ENCODE measurements around the gene FBXO41.

Gene FBXO41

DNA sequence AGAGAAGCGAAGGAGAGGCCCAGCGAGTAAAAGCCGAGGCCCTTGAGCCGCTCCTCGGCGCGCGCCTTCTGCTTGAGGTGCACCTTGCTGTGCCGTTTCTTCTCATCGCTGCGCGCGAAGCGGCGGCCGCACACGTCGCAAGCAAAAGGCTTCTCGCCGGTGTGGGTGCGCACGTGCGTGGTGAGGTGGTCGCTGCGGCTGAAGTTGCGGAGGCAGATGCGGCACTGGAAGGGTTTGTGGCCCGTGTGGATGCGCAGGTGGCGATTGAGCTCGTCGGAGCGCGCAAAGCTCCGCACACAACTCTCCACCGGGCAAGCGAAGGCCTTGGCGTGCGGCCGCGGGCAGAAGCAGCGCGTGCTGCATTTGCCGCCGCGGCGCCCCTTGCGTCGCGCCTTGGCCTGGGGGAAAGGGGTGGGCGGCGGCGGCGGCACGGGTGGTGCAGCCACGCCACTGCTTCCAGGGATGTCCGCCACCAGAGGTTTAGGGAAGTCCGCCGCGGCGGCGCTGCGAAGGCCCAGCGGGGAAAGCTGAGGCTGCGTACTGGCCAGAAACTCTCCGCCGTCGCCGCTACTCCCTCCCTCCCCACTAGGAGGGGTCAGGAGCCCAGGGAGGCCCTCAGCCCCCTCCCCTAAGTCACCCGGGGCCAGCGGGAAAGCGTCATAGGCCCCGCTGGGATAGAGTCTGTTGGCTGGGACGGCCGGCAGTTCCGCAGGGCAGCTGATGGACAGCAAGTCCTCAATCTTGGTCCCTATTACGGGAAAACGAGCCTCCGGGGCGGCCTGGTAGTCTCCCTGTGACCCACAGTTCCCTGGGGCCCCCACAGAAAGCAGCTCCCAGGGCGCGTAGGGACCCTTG is 7.4 kb upstream of the FBXO41 start:
- Histone ChIP-seq H3K27ac (replicated peaks) (no peak overlapping the region), H3K4me3 (replicated peaks; ENCODE audit: insufficient read depth, low read length) (no peak overlapping the region), H3K27me3 (ENCODE audit: insufficient read depth, poor library complexity, severe bottlenecking) (peaks cover 39% of the 10 kb centered on the region)
- DNase-seq (ENCODE audit: low read depth in 1 of 2, low spot score in 1 of 2) = peak in 1 of 2 experiments; percentile 20
- TF ChIP-seq GABPA (IDR thresholded peaks at IDR 0.05; ENCODE audit: low read depth) (no peak), POLR2AphosphoS5 (IDR thresholded peaks at IDR 0.05; ENCODE audit: low read depth) (no peak), SPI1 (IDR thresholded peaks at IDR 0.05; ENCODE audit: borderline replicate concordance, low read depth) (peak; percentile 30; the same call in 1 of the 2 replicates)
- TF ChIP-seq, protein P1, sequence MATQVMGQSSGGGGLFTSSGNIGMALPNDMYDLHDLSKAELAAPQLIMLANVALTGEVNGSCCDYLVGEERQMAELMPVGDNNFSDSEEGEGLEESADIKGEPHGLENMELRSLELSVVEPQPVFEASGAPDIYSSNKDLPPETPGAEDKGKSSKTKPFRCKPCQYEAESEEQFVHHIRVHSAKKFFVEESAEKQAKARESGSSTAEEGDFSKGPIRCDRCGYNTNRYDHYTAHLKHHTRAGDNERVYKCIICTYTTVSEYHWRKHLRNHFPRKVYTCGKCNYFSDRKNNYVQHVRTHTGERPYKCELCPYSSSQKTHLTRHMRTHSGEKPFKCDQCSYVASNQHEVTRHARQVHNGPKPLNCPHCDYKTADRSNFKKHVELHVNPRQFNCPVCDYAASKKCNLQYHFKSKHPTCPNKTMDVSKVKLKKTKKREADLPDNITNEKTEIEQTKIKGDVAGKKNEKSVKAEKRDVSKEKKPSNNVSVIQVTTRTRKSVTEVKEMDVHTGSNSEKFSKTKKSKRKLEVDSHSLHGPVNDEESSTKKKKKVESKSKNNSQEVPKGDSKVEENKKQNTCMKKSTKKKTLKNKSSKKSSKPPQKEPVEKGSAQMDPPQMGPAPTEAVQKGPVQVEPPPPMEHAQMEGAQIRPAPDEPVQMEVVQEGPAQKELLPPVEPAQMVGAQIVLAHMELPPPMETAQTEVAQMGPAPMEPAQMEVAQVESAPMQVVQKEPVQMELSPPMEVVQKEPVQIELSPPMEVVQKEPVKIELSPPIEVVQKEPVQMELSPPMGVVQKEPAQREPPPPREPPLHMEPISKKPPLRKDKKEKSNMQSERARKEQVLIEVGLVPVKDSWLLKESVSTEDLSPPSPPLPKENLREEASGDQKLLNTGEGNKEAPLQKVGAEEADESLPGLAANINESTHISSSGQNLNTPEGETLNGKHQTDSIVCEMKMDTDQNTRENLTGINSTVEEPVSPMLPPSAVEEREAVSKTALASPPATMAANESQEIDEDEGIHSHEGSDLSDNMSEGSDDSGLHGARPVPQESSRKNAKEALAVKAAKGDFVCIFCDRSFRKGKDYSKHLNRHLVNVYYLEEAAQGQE (IDR thresholded peaks at IDR 0.05; ENCODE audit: insufficient replicate concordance, low read depth) = peak; percentile 39

DNA sequence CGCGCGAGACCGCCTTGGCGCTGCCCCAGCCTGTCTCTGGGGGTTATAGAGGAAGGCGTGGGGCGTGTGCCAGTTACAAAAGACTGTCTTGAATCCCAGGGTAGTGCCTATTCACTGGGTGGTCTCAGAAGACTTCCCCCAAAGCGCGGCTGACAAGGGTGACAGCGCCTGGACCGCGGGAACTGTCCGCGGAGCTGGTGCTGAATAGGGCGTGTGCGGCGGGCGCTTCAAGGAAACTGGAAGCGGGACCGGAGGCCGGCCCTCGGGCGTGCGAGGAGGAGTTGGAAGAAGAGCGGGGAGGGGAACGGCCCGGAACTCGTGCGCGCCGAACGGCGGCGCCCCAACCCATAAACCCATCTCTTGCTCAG is 6.8 kb upstream of the FBXO41 start:
- peak; percentile 36 to 46 for DNase-seq (ENCODE audit: low read depth in 1 of 2, low spot score in 1 of 2)

GRCh38 chr2:73290049-73290839 is 6.0 kb upstream of the FBXO41 start:
- peak; percentile 40 to 56 for DNase-seq (ENCODE audit: low read depth in 1 of 2, low spot score in 1 of 2)
- no peak overlapping the region for H3K4me3 ChIP-seq (replicated peaks; ENCODE audit: insufficient read depth, low read length)
- peaks cover 32% of the 10 kb centered on the region for H3K27me3 ChIP-seq (ENCODE audit: insufficient read depth, poor library complexity, severe bottlenecking)
- H3K27ac ChIP-seq (replicated peaks) = no peak overlapping the region
- TF ChIP-seq, protein P1 (IDR thresholded peaks at IDR 0.05; ENCODE audit: insufficient replicate concordance, low read depth) = peak; percentile 67
- no peak for TF ChIP-seq POLR2AphosphoS5 (IDR thresholded peaks at IDR 0.05; ENCODE audit: low read depth)
- no peak for TF ChIP-seq SPI1 (IDR thresholded peaks at IDR 0.05; ENCODE audit: borderline replicate concordance, low read depth)
- no peak for TF ChIP-seq GABPA (IDR thresholded peaks at IDR 0.05; ENCODE audit: low read depth)
- TF ChIP-seq CTCF (IDR thresholded peaks at IDR 0.05; ENCODE audit: insufficient read depth, low read length) = peak; percentile 81

More for the DNA sequence above, 6.8 kb upstream of the FBXO41 start:
- no peak overlapping the region for H3K4me3 ChIP-seq (replicated peaks; ENCODE audit: insufficient read depth, low read length)
- TF ChIP-seq, protein P1 (IDR thresholded peaks at IDR 0.05; ENCODE audit: insufficient replicate concordance, low read depth) = peak; percentile 98
- TF ChIP-seq CTCF (IDR thresholded peaks at IDR 0.05; ENCODE audit: insufficient read depth, low read length) = no peak
- H3K27me3 ChIP-seq (ENCODE audit: insufficient read depth, poor library complexity, severe bottlenecking) = peaks cover 36% of the 10 kb centered on the region
- H3K27ac ChIP-seq (replicated peaks) = no peak overlapping the region

Measured in HL-60 (cell line).